ENCODE measurements around the gene GPR45.

DNA sequence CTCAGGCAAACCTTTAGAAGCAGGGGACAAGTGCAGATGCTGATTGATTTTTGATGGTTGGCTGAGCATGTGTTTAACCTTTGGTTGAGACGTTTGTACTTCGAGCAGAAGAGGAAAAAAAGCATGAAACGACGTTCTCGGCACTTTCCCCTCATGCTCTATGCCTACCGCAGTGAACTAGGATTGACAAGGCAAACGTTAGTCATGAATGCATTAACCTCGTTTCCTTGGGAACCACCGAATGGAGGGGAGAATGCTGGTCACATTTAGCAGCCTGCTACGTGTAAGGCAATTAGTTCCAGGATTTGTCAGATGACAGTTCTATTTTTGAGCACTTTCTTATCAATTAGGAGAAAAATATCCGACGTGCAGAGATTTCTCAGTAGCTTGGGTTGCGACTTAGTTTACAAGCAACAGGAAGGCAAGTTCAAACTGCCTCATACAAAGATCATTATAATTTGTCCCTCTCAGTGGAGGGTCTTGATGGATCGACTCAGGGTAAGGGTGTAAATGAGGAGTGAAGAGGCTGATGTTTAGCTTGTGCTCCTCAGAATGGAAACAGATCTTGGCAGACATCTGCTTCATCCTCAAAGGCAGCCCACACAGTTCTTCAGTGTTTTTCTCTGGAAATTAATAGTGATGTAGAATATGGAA lies 47.4 kb upstream of the GPR45 start:
- TF ChIP-seq CTCF (IDR thresholded peaks at IDR 0.05) (no peak), POLR2A (IDR thresholded peaks at IDR 0.05) (no peak)
